Psoas muscle (tissue), 8 donors: ENCODE measurements around the gene P2RX1. TPM values are rescaled to one million over a fixed set of nuclear protein-coding genes. Genes with fewer than 3 reads are reported as not detected.

Experiments
- ATAC-seq, 4 donors: fragments of 200-7000 bp; cut with Tn5 transposase; one replicate each; pipeline ENCODE4 v1.9.1; 2020; ENCODE audit warnings: moderate library complexity in 3 of 4, mild to moderate bottlenecking in 2 of 4
- DNase-seq, 2 donors: peaks; one replicate each; pipeline ENCODE4 v3.0.0-alpha.2; 2020
- H3K27ac ChIP-seq: fragments of 200-600 bp; one replicate; pipeline ENCODE4 v1.8.0; 2022
- H3K27me3 ChIP-seq, 3 donors: fragments of 200-600 bp in 1 of 3; one replicate each; pipeline versions ENCODE4 v1.6.1 to v1.8.0; 2013 to 2022; ENCODE audit warnings: low read length in 2 of 3, mild to moderate bottlenecking in 2 of 3, moderate library complexity in 1 of 3; ENCODE audit not compliant: insufficient read depth in 3 of 3
- H3K36me3 ChIP-seq, 2 donors: fragments of 200-600 bp in 1 of 2; one replicate each; pipeline versions ENCODE4 v1.6.1 to v1.8.0; 2013 to 2022; ENCODE audit warnings: low read depth in 1 of 2, mild to moderate bottlenecking in 1 of 2, moderate library complexity in 1 of 2; ENCODE audit not compliant: insufficient read depth in 1 of 2
- H3K4me1 ChIP-seq: fragments of 200-600 bp; one replicate; pipeline ENCODE4 v1.8.0; 2022
- H3K4me3 ChIP-seq: fragments of 200-600 bp; one replicate; pipeline ENCODE4 v1.8.0; 2022; ENCODE audit warnings: mild to moderate bottlenecking
- H3K9me3 ChIP-seq: fragments of 200-600 bp; one replicate; pipeline ENCODE4 v1.8.0; 2022
- WGBS, 3 donors: extraction: QIAGEN DNeasy Blood & Tissue Kit; methylation state at CpG; one replicate each; pipeline versions ENCODE4 v1.1.6 to v1.1.7; 2013; 5-methylcytosine and 5-hydroxymethylcytosine counted together
- intact Hi-C, 2 donors: fragments of 100-400 bp; cut with DNase I; formaldehyde crosslinking; loops; one replicate each; pipeline versions ENCODE4 v1.11.0 to v1.14.2; 2022
- polyA plus RNA-seq, 3 donors: library from polyadenylated mRNA; stranded (reverse); fragments of 200-250 nt; gene quantifications; one replicate each; pipeline ENCODE4 v1.2.3, GENCODE V29; 2013
- total RNA-seq, 4 donors: library from RNA; stranded (reverse); fragmentation: NEBNext Ultra II Directional in 2 of 4; extraction: Animal tissue kit (Norgen Biotek cat#: 25700) in 2 of 4; gene quantifications; one replicate each; pipeline versions ENCODE4 v1.2.1 to v1.2.4, GENCODE V29; 2021 to 2023
- TF ChIP-seq, protein P1 (sequence below): fragments of 200-600 bp; IDR thresholded peaks from one replicate; pipeline ENCODE4 v1.8.0; 2022; ENCODE audit warnings: antibody characterized with exemption
- donor health status: healthy with polysubstance abuse.
- donor health status: DM: no; HTN: no; CAD: no; lungs with moderate emphysema.
- donor health status: Bipolar disorder and iron deficiency.
- donor health status: healthy.
- donor health status: DM: yes; HTN: yes; CAD: no.
- donor health status: DM: no; HTN: no; CAD: no.
- donor health status: DM: no; HTN: no; CAD: no.
- donor health status: DM: yes; HTN: yes; CAD: no.

The P2RX1 gene
- total and polyA plus RNA-seq, 7 donors = 0.06 to 0.94 (median 0.18) TPM

DNA sequence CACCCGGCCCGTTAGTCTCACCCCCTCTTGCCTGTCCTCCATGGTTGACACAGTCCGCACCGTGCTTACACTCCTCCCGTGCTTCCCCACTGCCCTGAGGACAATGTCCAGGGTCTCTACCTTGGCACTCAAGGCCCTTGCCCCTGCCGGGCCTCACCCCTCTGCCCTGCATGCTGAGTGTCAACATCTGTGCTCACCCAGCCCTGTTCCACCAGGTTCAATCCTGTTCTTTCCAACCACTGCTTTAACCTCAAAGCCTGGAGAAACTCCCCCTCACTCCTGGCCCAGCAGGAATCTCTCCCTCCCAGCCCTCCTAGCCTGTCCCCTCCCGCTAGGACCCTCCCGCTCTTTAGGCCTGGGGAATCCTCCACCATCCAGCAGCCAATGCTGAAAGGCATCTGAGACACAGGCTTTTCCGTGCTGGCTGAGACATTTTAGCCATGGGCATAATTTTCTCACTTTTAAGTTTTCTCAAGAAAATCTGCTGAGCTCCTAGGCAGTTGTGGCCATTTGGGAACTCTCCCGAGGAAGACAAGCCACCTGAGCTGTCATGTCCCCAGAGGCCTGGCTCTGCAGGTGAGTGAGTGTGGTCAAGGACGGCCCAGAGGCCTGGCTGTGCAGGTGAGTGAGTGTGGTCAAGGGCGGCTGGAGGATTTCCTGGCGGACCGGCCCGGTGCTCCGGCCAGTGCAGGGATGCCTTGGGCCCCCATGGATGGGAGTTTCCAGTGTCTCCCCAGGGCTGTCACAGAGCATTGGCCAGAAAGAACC, 10.8 kb upstream of the P2RX1 start:
- intact Hi-C loops = no loop called here
- TF ChIP-seq, protein P1, sequence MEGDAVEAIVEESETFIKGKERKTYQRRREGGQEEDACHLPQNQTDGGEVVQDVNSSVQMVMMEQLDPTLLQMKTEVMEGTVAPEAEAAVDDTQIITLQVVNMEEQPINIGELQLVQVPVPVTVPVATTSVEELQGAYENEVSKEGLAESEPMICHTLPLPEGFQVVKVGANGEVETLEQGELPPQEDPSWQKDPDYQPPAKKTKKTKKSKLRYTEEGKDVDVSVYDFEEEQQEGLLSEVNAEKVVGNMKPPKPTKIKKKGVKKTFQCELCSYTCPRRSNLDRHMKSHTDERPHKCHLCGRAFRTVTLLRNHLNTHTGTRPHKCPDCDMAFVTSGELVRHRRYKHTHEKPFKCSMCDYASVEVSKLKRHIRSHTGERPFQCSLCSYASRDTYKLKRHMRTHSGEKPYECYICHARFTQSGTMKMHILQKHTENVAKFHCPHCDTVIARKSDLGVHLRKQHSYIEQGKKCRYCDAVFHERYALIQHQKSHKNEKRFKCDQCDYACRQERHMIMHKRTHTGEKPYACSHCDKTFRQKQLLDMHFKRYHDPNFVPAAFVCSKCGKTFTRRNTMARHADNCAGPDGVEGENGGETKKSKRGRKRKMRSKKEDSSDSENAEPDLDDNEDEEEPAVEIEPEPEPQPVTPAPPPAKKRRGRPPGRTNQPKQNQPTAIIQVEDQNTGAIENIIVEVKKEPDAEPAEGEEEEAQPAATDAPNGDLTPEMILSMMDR = no peak
- ATAC-seq = no peak

DNA sequence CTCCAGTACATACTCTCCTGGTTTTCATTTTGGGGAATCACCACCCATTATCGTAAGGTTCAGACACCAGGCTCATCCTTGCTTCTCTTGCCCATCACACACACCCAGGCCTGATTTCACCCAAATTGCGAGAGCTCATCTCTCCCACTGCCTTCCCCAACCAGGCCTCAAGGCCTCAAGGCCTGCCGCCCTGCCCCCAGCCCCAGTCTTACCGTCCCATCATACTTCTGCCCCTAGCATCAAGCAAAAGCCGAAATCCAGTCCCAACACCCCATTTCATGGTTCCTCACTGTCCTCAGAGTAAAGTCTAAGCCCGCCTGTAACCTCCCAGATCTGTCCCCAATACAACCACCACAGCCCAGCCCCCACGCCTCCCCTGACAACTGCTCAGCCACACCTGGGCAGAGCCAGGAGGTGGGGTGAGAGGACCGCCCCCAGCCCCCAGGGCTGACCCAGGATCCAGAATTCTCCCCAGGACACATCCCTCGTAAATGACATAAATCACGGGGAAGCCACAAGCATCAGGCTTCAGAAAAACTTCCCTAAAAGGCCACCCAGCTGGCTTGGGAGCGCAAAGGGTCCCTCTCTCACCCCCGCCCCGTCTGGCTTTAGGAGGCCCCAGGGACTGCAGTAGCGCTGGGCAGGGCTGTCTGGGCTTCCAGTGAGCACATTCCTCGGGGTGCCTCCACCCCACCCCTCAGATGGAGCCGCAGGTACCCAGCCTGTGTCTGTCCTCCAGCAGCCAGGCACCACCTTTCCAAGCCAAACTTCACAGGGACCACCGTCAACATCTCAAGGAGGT, 9.6 kb upstream of the P2RX1 start:
- intact Hi-C loops = no loop called here
- ATAC-seq (no peak), DNase-seq (no peak)
- TF ChIP-seq, protein P1 = no peak
- no peaks in the 10 kb centered on the region for H3K4me1 ChIP-seq
- H3K36me3 ChIP-seq = no peaks in the 10 kb centered on the region
- no peak overlapping the region for H3K4me3 ChIP-seq
- 88 to 92% (median 89%) methylated on average over 17 of the region's 17 CpGs for WGBS, 3 donors
- no peaks in the 10 kb centered on the region for H3K9me3 ChIP-seq
- no peak overlapping the region for H3K27ac ChIP-seq
- H3K27me3 ChIP-seq = no peaks in the 10 kb centered on the region

More for the DNA sequence above, 10.8 kb upstream of the P2RX1 start:
- H3K9me3 ChIP-seq = no peaks in the 10 kb centered on the region
- no peaks in the 10 kb centered on the region for H3K4me1 ChIP-seq
- WGBS, 3 donors = 86 to 89% (median 88%) methylated on average over 16 of the region's 16 CpGs
- no peaks in the 10 kb centered on the region for H3K27me3 ChIP-seq
- H3K36me3 ChIP-seq = no peaks in the 10 kb centered on the region
- no peak overlapping the region for H3K4me3 ChIP-seq
- H3K27ac ChIP-seq = no peak overlapping the region
- DNase-seq = no peak

DNA sequence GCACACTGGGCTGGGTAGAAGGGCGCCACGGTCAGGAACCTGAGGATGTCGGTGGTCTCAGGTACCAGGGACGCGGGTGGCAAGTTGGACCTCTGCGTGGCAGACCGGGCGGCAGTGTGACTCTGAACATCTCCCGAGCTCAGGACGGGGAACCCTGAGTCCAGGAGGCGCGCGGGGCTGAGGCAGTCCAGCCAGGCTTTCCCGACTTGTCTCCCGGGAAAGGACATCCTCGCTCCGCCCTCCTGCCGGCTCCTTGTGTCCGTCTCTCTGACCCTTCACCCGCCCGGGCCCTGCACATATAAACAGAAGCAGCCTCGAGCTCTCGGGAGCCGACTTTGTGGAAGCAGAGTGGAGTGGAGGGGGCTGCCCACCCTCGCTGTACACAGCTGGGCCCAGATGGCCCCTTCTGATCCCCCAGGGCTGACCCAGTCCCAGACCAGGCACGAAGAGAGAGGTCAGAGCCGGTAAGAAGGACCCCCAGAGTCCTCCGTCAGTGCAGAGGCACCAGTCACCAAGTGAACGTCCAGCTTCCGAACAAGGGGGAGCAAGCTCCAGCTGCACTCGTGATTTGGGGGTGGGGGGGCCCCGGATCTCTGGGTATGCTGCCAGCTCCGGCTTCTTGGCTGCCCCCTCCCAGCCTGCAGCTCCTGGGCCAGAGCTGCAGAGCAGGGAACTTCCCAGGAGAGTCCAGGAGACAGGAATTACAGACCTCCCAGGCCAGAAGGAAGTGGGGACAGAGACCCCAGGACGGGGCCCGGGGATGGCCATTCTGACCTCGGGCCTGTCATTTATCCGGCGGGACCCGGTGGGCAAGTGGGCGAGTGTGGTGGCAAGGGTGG, 8.5 kb upstream of the P2RX1 start:
- no peaks in the 10 kb centered on the region for H3K9me3 ChIP-seq
- no peak overlapping the region for H3K27ac ChIP-seq
- H3K4me3 ChIP-seq = no peak overlapping the region
- intact Hi-C loops = no loop called here
- TF ChIP-seq, protein P1 = no peak
- H3K27me3 ChIP-seq = no peaks in the 10 kb centered on the region
- H3K36me3 ChIP-seq = no peaks in the 10 kb centered on the region
- ATAC-seq (no peak), DNase-seq (peak in 1 of 2 donors; percentile 60)
- H3K4me1 ChIP-seq = no peaks in the 10 kb centered on the region
- 55 to 64% (median 63%) methylated on average over 38 to 40 of the region's 40 CpGs for WGBS, 3 donors

DNA sequence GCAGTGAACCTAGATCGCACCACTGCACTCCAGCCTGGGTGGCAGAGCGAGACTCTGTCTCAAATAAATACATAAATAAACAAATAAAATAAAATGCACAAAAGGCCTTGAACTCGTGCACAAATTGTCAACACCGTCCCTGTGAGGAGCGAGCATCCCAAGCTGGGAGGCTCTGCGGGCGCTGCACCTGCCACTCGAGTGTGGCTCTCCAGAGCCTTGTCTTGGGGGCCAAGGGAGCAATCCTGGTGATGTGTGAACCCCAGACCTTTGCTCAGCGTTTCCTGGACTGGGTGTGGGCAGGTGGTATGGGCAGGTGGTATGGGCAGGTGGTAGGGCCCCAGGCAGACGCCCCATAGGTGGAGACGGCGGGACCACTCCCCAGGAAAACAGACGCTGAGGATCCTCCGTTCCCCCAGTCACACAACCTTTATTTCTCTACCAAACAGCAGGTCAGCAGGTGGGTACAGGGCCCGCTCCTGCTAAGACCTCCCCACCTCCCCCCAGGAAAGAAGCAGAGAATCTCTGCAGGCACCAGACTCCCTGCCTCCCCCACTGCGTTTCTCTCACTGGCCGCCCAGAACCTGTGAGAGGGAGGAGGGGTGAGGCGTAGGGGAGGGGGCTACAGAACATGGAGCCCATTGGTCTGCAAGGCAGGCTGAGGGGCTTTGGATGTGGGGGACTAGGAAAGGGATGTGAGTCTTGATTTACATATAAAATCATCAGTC, 7.4 kb upstream of the P2RX1 start:
- no peak overlapping the region for H3K4me3 ChIP-seq
- ATAC-seq = no peak
- intact Hi-C loops = no loop called here
- no peak overlapping the region for H3K27ac ChIP-seq
- no peak for DNase-seq
- no peaks in the 10 kb centered on the region for H3K4me1 ChIP-seq
- H3K27me3 ChIP-seq = no peaks in the 10 kb centered on the region
- H3K36me3 ChIP-seq = no peaks in the 10 kb centered on the region
- WGBS, 3 donors = 87 to 89% (median 88%) methylated on average over 18 of the region's 18 CpGs
- no peaks in the 10 kb centered on the region for H3K9me3 ChIP-seq
- TF ChIP-seq, protein P1 = no peak
